IMR-90 (cell line): Measurements from ENCODE around the gene EXOC5.

ENCODE experiments used
- BHLHE40 ChIP-seq: fragments of 150-350 bp; IDR thresholded peaks from 2 replicates; pipeline ENCODE4 v1.6.1; 2016; ENCODE audit warnings: mild to moderate bottlenecking, low read depth, low read length
- CTCF ChIP-seq: conservative IDR thresholded peaks from 2 replicates; pipeline ENCODE4 v1.5.1; 2012; ENCODE audit warnings: mild to moderate bottlenecking, low read depth, low read length, improper control_type of control experiment
- FOS ChIP-seq: fragments of 150-350 bp; IDR thresholded peaks from 2 replicates; pipeline ENCODE4 v1.6.1; 2016; ENCODE audit warnings: low read depth, low read length
- MAZ ChIP-seq: IDR thresholded peaks from 2 replicates; pipeline ENCODE4 v1.6.1; 2012; ENCODE audit warnings: low read depth, mild to moderate bottlenecking, low read length, improper control_type of control experiment, moderate library complexity, borderline replicate concordance
- POLR2A ChIP-seq: IDR thresholded peaks from 2 replicates; pipeline ENCODE4 v1.6.1; 2012; ENCODE audit warnings: mild to moderate bottlenecking, low read depth, low read length
- RAD21 ChIP-seq: IDR thresholded peaks from 2 replicates; pipeline ENCODE4 v1.6.1; 2012; ENCODE audit warnings: low read length, improper control_type of control experiment

DNA sequence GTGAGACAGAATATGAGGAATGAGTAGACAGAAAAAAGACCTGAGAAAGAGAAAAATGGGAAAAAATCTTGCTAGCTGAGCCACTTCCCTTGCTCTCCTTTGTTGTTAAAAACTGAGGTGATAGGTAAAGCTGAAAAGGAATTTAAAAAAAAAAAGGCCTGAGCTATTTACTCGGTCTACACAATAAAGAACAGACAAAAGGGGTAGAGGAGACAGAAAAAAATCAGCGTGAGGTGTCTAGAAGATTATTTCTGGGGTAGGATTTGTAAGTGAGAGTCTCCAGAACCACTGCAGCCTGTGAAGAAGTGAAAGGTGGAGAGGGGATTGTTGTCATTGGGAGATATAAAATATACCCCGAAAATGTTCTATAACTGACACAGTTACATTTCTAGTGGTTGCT, 98.8 kb downstream of the EXOC5 start:
- no peak for TF ChIP-seq CTCF
- no peak for TF ChIP-seq POLR2A
- TF ChIP-seq RAD21 = no peak
- TF ChIP-seq BHLHE40 = no peak
- no peak for TF ChIP-seq MAZ
- TF ChIP-seq FOS = no peak
